ENCODE results near the gene UGT2B15.

UGT2B15 gene

DNA sequence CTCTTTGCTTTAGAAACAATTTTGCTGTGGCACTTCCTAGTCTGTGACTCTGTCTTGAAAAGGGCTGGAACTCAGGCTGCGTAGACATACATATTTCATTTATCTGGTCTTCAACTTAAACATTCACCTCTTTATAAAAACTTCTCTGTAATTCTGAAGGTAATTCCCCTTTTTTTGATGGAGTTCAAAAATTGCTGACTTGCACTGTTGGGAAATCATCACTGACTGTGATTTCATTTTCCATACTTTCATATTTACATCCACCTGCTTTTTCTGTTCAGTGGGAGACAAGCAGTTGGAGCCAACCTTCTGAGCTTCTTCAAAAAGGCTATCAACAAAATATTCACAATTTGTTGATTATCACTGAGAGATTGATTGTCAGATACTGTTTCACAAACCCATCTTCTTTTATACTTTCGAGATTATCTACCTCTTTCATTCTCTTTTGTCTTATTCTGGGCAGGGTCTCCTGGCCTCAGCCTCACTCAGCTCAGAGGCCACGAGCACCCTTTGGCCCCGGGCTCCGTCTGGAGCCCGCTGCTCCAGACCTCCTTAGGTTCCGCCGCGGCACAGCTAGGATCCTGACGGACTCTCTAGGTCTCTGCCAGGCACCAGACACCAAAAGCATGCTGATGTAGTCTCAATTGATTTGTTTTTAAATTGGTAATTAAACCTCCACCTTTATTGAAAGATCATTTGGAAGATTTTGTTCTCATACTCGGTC is 54.6 kb downstream of the UGT2B15 start:
- H3K27me3 ChIP-seq (ENCODE audit: insufficient read depth, low read depth, severe bottlenecking), result no peaks in the 10 kb centered on the region
- DNase-seq, result no peak
- H3K9me3 ChIP-seq (ENCODE audit: severe bottlenecking), result no peaks in the 10 kb centered on the region
- H3K36me3 ChIP-seq, result no peaks in the 10 kb centered on the region
- H3K4me3 ChIP-seq (ENCODE audit: low read depth, low read length), result no peak overlapping the region
- H3K27ac ChIP-seq, result no peak overlapping the region
- TF ChIP-seq, protein P1, sequence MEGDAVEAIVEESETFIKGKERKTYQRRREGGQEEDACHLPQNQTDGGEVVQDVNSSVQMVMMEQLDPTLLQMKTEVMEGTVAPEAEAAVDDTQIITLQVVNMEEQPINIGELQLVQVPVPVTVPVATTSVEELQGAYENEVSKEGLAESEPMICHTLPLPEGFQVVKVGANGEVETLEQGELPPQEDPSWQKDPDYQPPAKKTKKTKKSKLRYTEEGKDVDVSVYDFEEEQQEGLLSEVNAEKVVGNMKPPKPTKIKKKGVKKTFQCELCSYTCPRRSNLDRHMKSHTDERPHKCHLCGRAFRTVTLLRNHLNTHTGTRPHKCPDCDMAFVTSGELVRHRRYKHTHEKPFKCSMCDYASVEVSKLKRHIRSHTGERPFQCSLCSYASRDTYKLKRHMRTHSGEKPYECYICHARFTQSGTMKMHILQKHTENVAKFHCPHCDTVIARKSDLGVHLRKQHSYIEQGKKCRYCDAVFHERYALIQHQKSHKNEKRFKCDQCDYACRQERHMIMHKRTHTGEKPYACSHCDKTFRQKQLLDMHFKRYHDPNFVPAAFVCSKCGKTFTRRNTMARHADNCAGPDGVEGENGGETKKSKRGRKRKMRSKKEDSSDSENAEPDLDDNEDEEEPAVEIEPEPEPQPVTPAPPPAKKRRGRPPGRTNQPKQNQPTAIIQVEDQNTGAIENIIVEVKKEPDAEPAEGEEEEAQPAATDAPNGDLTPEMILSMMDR (IDR thresholded peaks at IDR 0.05; ENCODE audit: low read depth, low read length), result no peak

DNA sequence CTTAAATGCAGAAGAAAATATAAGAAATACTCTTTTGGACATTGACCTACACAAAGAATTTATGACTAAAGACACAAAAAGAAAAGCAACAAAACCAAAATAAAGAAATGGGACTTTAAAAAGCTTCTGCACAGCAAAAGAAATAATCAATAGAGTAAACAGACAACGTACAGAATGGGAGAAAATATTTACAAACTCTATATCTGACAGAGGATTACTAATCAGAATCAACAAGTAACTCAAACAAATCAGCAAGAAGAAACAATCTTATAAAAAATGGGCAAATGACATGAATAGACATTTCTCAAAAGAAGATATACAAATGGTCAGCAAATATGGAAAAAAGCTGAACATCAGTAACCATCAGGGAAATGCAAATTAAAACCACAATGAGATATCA is 56.7 kb downstream of the UGT2B15 start:
- Histone ChIP-seq H3K4me3 (ENCODE audit: low read depth, low read length) (no peak overlapping the region), H3K9me3 (ENCODE audit: severe bottlenecking) (no peaks in the 10 kb centered on the region), H3K36me3 (no peaks in the 10 kb centered on the region), H3K27me3 (ENCODE audit: insufficient read depth, low read depth, severe bottlenecking) (no peaks in the 10 kb centered on the region), H3K27ac (no peak overlapping the region)
- TF ChIP-seq, protein P1 (IDR thresholded peaks at IDR 0.05; ENCODE audit: low read depth, low read length), result no peak
- no peak for DNase-seq

DNA sequence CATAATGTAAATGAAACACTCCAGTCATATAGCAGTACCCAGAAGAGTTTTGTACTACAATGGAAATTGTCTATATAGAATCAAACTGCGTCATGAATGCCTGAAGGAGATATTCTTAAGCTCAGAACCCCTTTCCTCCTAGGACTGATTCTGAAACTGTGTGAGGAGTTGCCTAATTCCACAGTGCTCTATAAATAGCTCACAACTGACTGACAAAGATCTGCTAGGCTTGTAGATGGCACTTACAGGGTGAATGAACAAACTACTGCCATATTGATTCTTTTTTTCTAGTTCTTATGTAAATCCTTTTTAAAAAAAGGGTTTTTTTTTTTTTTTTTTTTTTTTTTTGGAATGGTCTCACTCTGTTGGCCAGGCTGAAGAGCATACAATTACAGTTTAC is 64.2 kb downstream of the UGT2B15 start:
- no peak for DNase-seq
- Histone ChIP-seq H3K27ac (no peak overlapping the region), H3K9me3 (ENCODE audit: severe bottlenecking) (peaks cover 3% of the 10 kb centered on the region), H3K36me3 (no peaks in the 10 kb centered on the region), H3K27me3 (ENCODE audit: insufficient read depth, low read depth, severe bottlenecking) (no peaks in the 10 kb centered on the region), H3K4me3 (ENCODE audit: low read depth, low read length) (no peak overlapping the region)
- TF ChIP-seq, protein P1 (IDR thresholded peaks at IDR 0.05; ENCODE audit: low read depth, low read length), result no peak

DNA sequence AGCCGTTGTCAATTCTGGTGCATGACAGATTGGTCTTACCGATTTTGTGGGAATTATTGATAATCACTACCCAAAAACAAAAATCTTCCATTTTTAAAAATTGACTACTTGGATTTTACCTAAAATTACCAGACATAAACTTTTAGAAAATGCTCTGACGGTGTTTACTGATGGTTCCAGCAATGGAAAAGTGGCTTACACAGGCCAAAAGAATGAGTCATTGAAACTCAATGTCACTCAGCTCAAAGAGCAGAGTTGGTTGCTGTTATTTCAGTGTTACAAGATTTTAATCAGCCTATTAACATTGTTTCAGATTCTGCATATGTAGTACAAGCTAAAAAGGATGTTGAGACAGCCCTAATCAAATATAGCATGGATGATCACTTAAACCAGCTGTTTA is 71.3 kb downstream of the UGT2B15 start:
- DNase-seq, result no peak
- TF ChIP-seq, protein P1 (IDR thresholded peaks at IDR 0.05; ENCODE audit: low read depth, low read length), result no peak
- no peaks in the 10 kb centered on the region for H3K27me3 ChIP-seq (ENCODE audit: insufficient read depth, low read depth, severe bottlenecking)
- H3K36me3 ChIP-seq, result no peaks in the 10 kb centered on the region
- no peak overlapping the region for H3K27ac ChIP-seq
- H3K9me3 ChIP-seq (ENCODE audit: severe bottlenecking), result no peaks in the 10 kb centered on the region
- no peak overlapping the region for H3K4me3 ChIP-seq (ENCODE audit: low read depth, low read length)

DNA sequence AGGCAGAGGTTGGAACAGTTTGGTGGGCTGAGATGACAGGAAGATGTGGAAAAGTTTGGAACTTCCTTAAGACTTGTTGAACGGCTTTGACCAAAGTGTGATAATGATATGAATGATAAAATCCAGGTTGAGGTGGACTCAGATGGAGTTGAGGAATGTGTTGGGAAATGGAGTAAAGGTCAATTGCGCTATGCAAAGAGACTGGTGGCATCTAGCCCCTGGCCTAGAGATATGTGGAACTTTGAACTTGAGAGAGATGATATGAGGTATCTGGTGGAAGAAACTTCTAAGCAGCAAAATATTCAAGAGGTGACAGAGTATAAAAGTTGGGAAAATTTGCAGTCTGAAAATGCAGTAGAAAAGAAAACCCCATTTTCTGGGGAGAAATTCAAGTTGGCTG is 73.0 kb downstream of the UGT2B15 start:
- DNase-seq, result no peak
- no peaks in the 10 kb centered on the region for H3K27me3 ChIP-seq (ENCODE audit: insufficient read depth, low read depth, severe bottlenecking)
- H3K9me3 ChIP-seq (ENCODE audit: severe bottlenecking), result no peaks in the 10 kb centered on the region
- no peaks in the 10 kb centered on the region for H3K36me3 ChIP-seq
- no peak overlapping the region for H3K27ac ChIP-seq
- TF ChIP-seq, protein P1 (IDR thresholded peaks at IDR 0.05; ENCODE audit: low read depth, low read length), result no peak
- H3K4me3 ChIP-seq (ENCODE audit: low read depth, low read length), result no peak overlapping the region

Measured in WERI-Rb-1 (cell line).